ENCODE data around the gene KRT14.
"Not testable (repeated sequence)": the region's sequence is repeated elsewhere in the genome, so short reads cannot be mapped to it uniquely, and the experiment has no call there.

KRT14 gene

DNA sequence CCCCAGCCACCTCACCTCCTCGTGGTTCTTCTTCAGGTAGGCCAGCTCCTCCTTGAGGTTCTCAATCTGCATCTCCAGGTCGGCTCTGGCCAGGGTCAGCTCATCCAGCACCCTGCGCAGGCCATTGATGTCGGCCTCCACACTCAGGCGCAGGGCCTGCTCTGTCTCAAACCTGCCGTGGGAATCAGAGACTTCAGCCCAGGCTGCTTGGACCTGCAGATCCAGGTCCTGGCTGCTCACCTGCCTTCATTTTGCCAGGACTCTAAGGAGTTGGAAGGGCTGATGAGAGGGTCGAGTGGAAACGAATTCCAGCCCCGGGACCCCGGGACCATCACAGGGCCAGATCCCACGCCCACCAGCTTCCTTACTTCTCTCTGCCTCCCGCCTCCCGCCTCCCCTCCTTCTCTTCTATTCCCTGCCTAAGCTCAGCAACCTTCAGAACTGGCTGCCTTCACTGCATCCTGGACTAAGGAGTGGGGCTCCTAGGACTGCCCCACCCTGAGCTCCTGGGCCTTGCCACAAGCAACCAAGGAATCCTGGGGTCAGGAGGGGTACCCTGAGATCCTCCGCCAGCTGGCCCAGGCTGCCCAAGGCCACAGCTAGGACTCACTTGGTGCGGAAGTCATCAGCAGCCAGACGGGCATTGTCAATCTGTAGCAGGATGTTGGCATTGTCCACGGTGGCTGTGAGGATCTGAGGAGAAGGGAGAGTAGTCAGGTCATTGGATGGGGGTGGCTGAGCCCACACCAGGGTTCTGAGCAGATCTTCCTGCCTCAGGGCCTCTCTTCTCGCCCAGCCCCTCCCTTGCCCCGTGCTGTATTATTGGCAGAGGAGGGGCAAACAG is 35.9 kb upstream of the KRT14 start:
- not testable (repeated sequence) for DNase-seq

DNA sequence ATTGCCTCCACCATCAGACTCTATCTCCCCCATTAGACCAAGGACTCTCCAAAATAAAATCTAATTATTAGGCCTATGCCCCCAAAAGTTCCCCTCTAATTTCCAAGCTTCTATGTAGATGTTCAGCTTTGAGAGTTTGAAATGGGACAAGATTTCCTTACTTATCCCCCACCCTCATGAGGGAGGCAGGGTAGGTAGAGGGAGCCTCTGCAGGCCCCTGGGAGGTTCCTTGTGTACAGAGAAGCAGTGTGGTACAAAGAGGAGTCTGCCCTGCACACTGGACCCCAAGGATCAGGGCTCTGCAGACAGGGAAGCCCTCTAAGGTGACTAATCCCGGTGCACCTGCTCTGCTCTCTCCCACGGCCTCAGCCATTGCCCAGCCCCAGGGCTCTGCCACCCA is 35.2 kb upstream of the KRT14 start:
- no peak for DNase-seq

DNA sequence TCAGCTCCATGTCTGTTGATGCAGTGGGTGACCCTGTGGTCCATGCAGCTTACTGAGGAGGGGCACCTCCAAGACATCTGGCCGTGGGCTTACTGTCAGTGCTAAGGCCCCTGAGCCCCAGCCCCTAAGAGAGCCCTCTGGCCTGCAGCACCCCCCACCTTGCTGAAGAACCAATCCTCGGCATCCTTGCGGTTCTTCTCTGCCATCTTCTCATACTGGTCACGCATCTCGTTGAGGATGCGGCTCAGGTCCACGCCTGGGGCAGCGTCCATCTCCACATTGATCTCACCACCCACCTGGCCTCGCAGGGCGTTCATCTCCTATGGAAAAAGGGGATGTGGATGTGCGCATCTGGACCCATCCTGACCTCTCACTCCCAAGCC is 34.7 kb upstream of the KRT14 start:
- DNase-seq = not testable (repeated sequence)

DNA sequence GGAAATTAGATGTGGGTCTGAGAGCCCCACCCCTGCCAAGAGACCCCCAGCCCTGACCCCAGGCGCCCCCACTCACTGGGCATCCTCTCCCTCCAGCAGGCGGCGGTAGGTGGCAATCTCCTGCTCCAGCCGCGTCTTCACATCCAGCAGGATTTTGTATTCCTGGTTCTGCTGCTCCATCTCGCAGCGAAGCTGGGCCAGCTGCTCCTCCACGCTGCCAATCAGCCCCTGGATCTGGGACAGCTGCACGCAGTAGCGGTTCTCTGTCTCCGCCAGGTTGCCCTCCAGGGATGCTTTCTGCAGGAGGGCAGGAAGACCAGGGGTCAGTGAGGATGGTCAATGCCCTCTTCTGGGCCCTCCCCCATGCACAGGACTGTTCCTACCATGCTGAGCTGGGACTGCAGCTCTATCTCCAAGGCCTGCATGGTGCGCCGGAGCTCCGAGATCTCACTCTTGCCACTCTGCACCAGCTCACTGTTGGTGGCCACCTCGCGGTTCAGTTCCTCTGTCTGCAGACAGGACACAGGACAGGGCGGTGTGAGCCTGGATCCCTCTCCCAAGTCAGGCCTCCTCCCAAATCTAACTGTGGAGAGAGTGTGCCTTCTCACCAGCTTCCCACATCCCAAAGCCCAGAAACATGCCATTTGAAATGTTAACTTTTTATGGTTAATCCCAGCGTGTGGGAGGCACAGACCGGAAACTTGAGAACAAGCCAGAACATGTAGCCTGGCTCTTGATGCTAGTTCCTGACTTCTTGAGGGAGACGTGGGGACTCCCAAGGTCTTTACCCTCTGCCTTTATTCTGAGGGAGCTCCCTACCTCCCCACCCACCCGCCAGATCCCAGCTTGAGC is 34.1 kb upstream of the KRT14 start:
- no peak for DNase-seq

DNA sequence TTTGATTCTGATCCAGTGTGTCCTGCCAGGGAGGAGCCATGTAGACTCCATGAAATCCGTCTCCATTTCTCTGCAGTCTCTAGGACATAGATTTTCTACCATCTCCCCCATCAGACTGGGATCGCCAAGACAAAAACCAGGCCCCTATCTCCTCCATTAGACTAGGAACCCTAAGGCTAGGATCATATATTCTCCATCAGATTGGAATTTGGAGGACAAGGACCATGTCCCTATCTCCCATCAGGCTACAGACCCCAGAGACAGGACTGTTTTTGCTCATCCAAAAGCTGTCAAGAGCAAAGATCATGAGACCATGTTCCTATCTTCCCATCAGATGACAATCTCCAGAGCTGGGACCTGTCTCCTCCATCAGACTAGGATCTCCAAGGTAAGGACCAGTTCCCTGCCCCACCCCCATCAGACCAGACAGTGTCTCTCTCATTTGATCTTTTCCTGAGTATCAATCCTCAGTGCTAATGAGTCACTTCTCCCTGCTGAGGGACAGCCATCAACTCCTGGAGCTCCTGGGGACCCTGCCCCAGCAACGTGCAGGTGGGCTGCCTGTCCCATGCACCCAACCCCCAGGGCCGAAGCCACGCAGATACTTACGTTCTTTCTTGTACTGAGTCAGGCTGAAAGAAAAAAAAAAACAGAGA is 33.4 kb upstream of the KRT14 start:
- not testable (repeated sequence) for DNase-seq

DNA sequence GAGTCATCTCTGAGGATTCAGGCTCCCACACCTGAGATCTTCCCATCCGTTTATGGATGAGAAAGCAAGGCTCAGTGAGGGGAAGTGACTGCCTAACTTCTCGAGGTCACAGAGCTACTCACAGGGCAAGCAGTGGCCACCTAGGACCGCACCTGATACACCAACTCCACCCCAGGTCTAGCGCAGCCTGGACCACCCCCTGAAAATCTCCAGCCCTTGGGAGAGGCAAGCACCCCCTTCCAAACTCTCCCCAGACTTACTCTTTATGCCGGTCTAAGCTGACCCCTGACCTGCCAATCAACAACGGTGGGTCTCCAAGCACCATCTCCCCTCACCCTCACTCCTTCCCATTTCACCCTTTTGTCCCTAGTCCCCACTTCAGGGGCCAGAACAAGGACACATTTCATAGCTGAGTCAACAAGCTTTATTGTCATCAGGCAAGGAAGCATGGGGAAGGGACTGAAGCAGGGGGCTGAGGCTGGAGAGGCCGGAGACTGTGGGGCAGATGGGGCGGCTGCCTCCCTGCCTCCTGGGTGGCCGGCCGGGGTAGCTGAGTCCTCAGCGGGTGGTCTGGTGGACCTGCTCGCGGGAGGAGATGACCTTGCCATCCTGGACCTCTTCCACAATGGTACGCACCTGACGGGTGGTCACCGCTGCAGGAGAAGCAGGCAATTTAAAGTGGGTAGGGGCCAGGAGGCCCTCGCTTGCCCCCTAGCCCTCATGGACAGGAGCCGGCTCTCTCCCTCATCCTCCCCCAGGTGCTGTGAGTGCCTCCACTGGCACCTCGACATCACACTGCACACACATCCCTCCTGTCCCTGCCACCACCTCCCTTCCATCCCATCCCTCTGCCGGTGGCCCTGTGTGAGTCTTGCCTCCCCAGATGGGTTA is 32.6 kb upstream of the KRT14 start:
- DNase-seq = no peak

DNA sequence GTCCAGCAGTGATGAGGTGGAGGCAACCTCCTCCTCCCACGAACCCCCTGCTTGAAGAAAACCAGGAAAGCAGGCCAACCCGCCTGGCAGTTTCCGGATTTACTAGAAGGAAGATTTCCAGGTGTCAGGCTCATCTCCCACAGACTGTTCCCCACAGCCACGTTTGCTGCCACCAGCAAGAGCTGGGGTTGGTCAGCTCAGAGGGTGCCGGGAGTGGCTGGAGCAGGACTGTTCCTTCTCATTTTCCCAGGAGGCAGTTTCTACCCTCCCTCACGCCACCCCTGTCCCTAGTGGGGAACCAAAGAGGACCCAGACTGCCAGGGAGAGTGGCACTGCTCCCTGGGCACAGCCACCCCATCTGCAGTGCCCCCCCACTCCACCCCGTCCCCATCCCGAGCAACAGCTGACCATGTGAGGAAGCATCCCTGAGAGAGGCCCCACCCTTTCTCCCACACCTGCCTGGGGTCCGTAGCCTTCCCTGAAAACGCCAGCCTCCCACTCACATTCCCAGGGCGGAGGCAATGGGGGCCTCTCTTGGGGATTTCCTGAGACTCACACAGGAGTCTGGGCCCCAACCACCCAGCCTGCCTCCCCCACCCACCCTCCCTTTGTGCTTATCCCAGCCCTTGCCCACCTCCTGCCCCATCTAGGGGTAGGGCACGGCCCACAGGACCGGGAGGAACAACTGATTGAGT is 31.8 kb upstream of the KRT14 start:
- DNase-seq = no peak

DNA sequence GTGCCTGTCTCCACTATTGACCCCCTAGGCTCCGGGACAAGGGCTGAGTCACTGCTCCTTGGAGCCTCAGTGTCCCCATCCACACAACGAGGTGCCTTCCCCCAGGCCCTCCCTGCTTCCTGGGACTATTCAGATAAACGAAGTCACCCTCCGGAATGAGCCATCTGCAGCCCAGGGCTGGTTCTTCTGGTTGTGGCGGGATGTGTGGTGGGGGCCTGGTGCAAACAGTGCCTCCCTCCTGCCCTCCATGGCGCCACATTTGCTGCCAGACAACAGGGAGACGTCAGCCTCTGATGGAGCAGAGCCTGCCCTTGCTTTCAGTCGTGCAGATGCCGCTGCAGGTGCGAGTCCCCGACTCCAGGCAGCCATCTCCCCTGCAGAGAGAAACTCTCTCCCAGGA is 31.0 kb upstream of the KRT14 start:
- DNase-seq = no peak

DNA sequence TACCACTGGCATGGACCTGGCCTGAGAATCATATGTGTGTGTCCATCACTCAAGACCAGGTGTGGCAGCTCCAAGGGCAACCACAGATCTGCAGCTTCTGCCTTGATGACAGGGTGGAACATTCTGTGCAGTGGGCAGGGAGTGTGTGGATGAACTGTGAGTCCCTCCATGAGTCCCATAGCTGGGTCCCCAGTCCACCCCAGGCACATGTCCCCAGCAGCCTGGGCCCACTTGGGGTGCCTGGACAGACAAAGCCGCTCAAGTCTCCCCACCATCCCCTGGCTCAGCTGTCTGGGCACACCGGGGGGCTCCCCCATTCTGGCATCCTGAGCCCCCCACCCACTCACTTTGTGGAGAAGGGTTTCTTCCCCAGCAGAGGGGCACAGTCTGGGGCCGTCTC is 30.4 kb upstream of the KRT14 start:
- DNase-seq = no peak

DNA sequence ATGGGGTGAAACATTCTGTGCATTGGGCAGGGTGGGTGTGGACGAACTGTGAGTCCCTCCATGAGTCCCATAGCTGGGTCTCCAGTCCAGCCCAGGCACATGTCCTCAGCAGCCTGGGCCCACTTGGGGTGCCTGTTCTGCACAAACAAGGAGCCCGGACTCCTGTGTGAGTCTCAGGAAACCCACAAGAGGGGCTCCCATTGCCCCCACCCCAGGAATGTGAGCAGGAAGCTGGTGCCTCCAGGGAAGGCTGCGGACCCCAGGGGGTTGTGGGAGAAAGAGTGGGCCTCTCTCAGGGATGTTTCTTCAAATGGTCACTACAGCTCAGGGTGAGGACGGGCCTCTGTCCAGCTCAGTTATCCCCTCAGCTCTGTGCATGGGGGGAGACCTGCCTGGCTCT is 29.8 kb upstream of the KRT14 start:
- not testable (repeated sequence) for DNase-seq

DNA sequence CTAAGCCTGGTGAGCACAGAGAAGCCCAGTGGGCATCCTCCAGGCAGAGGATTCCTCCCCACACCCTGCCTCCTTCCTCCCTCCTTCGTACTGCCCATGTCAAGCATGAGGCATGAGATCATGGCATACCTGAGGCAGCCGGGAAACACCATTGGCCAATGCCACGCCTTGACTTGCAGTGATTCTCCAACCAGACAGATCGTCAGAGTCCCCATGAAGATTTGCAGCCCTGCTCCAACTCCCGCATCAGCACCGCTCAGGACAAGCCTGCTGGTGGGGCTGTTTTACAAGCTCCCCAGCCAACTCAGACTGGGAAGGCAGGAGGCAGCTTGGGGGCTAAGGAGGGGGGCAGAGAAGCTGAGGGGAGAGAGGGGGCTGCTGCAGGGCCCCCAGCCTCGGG is 28.8 kb upstream of the KRT14 start:
- DNase-seq = no peak

DNA sequence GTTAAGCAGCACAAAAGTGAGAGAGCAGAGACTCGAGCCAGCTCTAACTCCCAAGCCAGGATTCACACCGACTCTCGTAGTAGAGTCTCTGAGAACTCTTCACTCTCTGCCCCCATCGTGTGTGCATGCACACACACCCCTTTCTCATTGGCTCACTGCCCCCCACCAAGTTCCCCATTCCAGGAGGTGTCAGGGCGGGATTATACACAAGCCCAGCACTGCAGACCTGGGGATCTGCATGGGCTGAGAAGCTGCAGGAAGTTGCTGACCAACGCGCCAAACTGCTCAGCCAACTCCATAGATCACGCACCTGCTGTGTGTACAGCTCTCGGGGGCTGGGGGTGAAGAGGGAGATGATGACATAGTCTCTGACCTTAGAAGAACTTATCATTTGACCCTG is 28.1 kb upstream of the KRT14 start:
- DNase-seq = not testable (repeated sequence)

DNA sequence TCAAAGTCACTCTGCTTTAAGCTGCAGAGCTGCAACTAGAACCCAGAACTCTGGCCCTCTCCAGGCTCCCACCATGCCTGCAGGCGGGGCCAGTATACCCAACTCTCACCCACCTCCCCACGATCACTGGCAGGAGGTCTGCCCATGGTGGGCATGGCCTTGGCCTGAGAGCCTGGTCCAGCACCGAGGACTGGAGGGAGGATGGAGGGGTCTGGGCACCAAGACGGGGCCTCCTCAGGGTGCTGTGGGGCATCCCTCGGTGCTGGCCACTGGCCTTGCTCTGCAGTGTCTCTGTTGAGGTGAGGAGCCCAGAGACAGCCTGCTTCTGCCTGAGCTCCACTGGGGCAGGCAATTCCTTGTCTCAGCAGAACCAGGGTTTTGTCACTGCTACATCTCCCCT is 27.4 kb upstream of the KRT14 start:
- no peak for DNase-seq

DNA sequence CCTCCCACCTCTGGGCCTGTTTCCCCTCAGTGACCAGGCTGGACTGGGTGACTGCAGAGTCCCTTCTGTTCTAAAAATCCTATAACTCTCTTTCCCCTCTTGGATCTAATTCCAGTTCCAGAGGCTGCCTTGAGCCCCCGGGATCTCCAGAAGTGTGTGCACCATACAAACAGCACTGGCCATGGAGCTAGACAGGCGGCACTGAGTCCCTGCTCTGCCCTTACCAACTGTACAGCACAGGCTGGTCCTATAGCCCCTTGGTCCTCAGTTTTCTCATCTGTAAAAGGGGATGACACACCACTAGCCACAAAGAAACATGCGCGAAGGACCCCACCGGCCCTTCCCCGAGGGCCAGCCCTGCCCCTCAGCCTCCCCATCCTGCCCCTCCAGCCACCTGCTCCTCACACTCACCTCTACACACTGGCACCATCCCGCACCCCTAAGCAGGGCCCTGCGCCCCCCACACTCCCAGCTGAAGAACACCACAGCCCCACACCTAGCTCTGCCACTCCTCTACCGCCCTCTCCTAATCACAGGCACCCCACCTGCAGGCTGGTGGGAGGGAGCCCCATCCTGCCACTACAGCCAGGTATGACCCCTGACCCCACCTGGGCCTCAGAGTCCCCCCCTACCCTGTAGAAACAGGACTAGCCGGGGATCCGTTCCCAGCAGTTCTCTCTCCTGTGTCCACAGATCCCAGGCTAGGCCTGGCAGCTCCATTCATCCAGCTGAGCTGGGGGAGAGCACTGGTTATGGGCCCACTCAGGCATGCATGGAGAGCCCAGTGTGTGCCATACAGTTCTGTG is 26.8 kb upstream of the KRT14 start:
- DNase-seq = no peak

DNA sequence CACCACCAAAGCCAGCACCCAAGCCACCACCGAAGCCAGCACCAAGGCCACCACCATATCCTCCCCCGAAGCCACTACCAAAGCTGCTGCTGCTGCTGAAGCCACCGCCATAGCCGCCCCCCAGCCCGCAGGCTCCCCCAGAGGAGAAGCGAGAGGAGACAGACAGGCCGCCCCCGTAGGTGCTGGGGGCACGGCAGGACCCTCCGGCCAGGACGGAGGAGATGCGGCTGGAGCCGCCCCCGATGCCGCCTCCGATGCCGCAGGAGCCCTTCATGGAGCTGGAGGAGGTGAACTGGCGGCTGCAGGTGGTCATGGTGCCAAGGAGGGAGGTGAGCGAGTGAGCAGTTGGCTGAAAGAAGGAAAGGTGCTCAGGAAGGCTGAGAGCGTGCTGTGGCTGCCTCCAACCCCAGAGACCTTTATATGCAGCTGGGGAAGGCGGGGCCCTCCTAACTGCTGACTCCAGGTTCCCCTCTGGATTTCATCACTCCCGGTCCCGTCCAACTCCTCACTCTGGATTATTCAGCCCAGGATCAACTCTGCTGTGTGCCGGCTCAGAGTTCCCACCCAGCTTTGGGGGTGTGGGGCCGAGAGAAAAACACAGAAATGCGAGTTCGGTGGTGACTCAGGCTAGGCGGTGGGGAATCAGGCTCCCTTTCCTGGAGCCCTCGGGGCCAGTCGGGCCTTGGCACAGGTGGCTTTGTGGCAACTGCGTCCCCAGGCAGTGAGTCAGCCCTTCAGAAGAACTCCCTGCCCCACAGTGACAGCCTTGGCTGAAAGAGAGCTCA is 25.9 kb upstream of the KRT14 start, which contains the start of gene KRT16:
Gene KRT16, minus strand, starts transcription at position 392 of the 785 bp plus-strand sequence. Its CDS starts 79 bp downstream, at position 313.
- DNase-seq = not testable (repeated sequence)

DNA sequence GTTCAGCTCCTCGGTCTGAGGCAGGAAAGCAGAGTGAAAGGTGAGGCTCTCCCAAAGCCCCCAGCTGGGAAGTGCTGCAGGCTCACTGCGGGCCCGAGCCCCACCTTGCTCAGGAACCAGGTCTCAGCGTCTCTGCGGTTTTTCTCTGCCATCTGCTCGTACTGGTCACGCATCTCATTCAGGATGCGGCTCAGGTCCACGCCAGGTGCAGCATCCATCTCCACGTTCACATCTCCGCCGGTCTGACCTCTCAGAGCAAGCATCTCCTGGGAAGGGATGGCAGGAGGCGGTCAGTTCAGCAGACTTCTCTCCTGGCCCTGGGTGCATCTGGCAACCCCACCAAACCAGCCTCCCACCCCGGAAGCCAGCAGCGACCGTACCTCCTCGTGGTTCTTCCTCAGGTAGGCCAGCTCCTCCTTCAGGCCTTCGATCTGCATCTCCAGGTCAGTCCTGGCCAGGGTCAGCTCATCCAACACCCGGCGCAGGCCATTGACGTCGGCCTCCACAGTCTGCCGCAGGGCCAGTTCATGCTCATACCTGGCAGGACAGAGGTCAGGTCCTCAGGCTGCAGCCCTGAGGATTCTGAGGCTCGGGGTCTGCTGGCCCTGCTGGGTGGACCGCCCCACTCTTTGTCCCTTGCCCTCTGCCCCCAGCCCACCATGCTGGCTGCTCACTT is 24.4 kb upstream of the KRT14 start:
- no peak for DNase-seq

DNA sequence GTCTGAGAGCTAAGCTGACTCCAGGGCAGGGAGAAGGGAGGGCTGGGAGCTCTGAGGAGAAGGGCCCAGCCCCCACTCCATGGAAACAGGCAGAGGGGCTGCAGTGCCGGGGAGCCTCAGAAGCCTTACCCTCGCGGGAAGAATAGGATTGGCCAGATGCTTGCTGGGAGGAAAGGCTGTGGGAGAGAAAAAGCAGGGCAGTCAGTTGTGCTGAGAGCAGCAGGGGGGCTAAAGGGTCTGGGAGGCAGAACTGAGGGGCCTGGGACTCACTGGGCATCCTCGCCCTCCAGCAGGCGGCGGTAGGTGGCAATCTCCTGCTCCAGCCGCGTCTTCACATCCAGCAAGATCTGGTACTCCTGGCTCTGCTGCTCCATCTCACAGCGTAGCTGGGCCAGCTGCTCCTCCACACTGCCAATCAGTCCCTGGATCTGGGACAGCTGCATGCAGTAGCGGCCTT is 23.4 kb upstream of the KRT14 start:
- not testable (repeated sequence) for DNase-seq

DNA sequence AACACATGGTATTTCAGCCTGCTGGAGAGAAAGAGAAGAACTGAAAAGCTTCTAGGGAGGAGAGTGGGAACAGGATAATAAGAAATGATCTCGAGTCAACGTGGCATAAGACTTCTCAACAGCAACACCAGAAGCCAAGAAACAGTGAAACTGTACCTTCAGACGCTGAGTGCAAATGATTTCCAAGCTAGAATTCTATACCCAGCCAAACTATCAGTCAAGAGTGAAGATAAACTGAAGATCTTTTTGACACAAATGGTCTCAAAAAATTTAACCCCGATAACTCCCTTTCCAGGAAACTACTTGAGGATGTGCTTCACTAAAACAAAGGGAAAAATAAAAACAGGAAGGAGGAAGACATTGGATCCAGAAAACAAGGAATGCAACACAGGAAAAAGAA is 20.2 kb upstream of the KRT14 start:
- not testable (repeated sequence) for DNase-seq

DNA sequence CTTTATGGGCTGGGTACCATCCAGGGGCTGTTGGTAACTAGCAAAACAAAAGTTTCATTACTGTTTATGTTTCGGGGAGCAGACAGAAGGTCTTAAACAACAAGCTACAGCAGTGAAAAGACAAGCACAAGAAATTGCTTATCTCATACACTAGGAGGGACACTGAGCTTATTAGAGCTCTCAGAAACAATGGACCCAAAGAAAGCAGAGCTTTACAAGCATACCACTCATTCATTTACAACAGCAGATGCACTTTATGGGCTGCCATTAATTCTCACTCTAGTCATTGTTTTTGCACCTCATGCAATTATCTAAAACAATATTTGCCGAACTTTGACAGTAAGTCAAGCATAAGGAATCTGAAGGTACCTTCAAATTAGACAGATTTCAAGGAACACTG is 15.8 kb upstream of the KRT14 start:
- no peak for DNase-seq
